ENCODE data around the gene KAZN. TPM values are rescaled to one million over a fixed set of nuclear protein-coding genes. Genes with fewer than 3 reads are reported as not detected.
A peak's percentile ranks its signal among the peaks of the same experiment; 100 is the strongest.

Gene KAZN
- total RNA-seq, 6 experiments from 2014 or later: 13.1 to 22.3 (median 20.7) TPM

GRCh38 chr1:14781811-14782210, 183.3 kb downstream of the KAZN start:
- Mint-ChIP-seq H3K27me3 (ENCODE audit: insufficient read depth) (peaks cover 5% of the 10 kb centered on the region), H3K4me1 (ENCODE audit: low read depth) (no peaks in the 10 kb centered on the region), H3K4me3 (no peak overlapping the region), H3K36me3 (ENCODE audit: low read depth) (no peaks in the 10 kb centered on the region), H3K9me3 (peaks cover 9% of the 10 kb centered on the region; the same call in 1 of the 2 replicates), H3K27ac (no peak overlapping the region)
- DNase-seq: no peak
- TF ChIP-seq CTCF (IDR thresholded peaks at IDR 0.05): no peak

- Mint-ChIP-seq H3K4me1 (ENCODE audit: low read depth) (no peaks in the 10 kb centered on the region), H3K36me3 (ENCODE audit: low read depth) (no peaks in the 10 kb centered on the region), H3K9me3 (peaks cover 9% of the 10 kb centered on the region; the same call in 1 of the 2 replicates), H3K27ac (no peak overlapping the region), H3K4me3 (no peak overlapping the region), H3K27me3 (ENCODE audit: insufficient read depth) (peaks cover 5% of the 10 kb centered on the region)
- no peak for DNase-seq
- TF ChIP-seq CTCF (IDR thresholded peaks at IDR 0.05): peak; percentile 22; the same call in 1 of the 2 replicates
Observed at GRCh38 chr1:14782741-14783591, 184.5 kb downstream of the KAZN start.

- Mint-ChIP-seq H3K4me3 (no peak overlapping the region), H3K36me3 (ENCODE audit: low read depth) (no peaks in the 10 kb centered on the region), H3K4me1 (ENCODE audit: low read depth) (no peaks in the 10 kb centered on the region), H3K27me3 (ENCODE audit: insufficient read depth) (peaks cover 5% of the 10 kb centered on the region), H3K27ac (no peak overlapping the region), H3K9me3 (peaks cover 9% of the 10 kb centered on the region; the same call in 1 of the 2 replicates)
- TF ChIP-seq CTCF (IDR thresholded peaks at IDR 0.05): no peak
- no peak for DNase-seq
Observed at GRCh38 chr1:14783592-14783886, 185.1 kb downstream of the KAZN start.

GRCh38 chr1:14784790-14785773, 186.6 kb downstream of the KAZN start:
- H3K4me1 Mint-ChIP-seq (ENCODE audit: low read depth): no peaks in the 10 kb centered on the region
- no peak for TF ChIP-seq CTCF (IDR thresholded peaks at IDR 0.05)
- no peak overlapping the region for H3K4me3 Mint-ChIP-seq
- H3K36me3 Mint-ChIP-seq (ENCODE audit: low read depth): no peaks in the 10 kb centered on the region
- peaks cover 3% of the 10 kb centered on the region for H3K27me3 Mint-ChIP-seq (ENCODE audit: insufficient read depth)
- peaks cover 9% of the 10 kb centered on the region; the same call in 1 of the 2 replicates for H3K9me3 Mint-ChIP-seq
- no peak overlapping the region; the same call in 1 of the 2 replicates for H3K27ac Mint-ChIP-seq
- no peak for DNase-seq

GRCh38 chr1:14786109-14786675, 187.7 kb downstream of the KAZN start:
- H3K9me3 Mint-ChIP-seq: peaks cover 12% of the 10 kb centered on the region; the same call in 1 of the 2 replicates
- no peaks in the 10 kb centered on the region for H3K4me1 Mint-ChIP-seq (ENCODE audit: low read depth)
- H3K27ac Mint-ChIP-seq: no peak overlapping the region
- H3K4me3 Mint-ChIP-seq: no peak overlapping the region
- no peaks in the 10 kb centered on the region for H3K36me3 Mint-ChIP-seq (ENCODE audit: low read depth)
- H3K27me3 Mint-ChIP-seq (ENCODE audit: insufficient read depth): peaks cover 4% of the 10 kb centered on the region
- TF ChIP-seq CTCF (IDR thresholded peaks at IDR 0.05): no peak
- DNase-seq: no peak

All from HFFc6 (cell line).